ENCODE data around the gene COX7B2.

GRCh38 chr4:46924789-46925529 lies 15.9 kb upstream of the COX7B2 start:
- TF ChIP-seq POLR2AphosphoS5 (IDR thresholded peaks at IDR 0.05; ENCODE audit: low read depth, low read length) (no peak), TAF1 (IDR thresholded peaks at IDR 0.05; ENCODE audit: low read depth, low read length) (no peak), SPI1 (IDR thresholded peaks at IDR 0.05; ENCODE audit: low read depth, low read length) (no peak), POU2F2 (IDR thresholded peaks at IDR 0.05; ENCODE audit: low read depth, low read length) (no peak)
